ENCODE measurements around the gene S100A14.

- TF ChIP-seq SP1 (IDR thresholded peaks at IDR 0.05), result no peak
- no peak for TF ChIP-seq PKNOX1 (IDR thresholded peaks at IDR 0.05)
- TF ChIP-seq NFRKB (IDR thresholded peaks at IDR 0.05), result no peak
- no peak for TF ChIP-seq FOXM1 (IDR thresholded peaks at IDR 0.05; ENCODE audit: borderline replicate concordance)
These were observed 3.0 kb upstream of the S100A14 start for GRCh38 chr1:153619171-153619570.

Data from HEK293T (cell line).